ENCODE data around the gene TCP10L.
"Not testable (repeated sequence)": the region's sequence is repeated elsewhere in the genome, so short reads cannot be mapped to it uniquely, and the experiment has no call there.

The TCP10L gene

GRCh38 chr21:32562915-32563314 is 22.4 kb downstream of the TCP10L start:
- peak overlapping the region; percentile 59 for H3K9ac ChIP-seq (ENCODE audit: low read length)
- H4K91ac ChIP-seq (ENCODE audit: low read length) = no peak overlapping the region
- no peak overlapping the region for H2BK120ac ChIP-seq (ENCODE audit: low read depth, low read length)
- H3K27me3 ChIP-seq (ENCODE audit: control insufficient read depth in 1 of 2, insufficient read depth in 1 of 2, low read length in 2 of 2) = peaks cover 0 to 3% of the 10 kb centered on the region in 2 experiments
- no peak overlapping the region for H3K14ac ChIP-seq (ENCODE audit: low read length in 2 of 2)
- no peak overlapping the region for H3K4me2 ChIP-seq (ENCODE audit: low read length, poor library complexity, severe bottlenecking)
- H3K79me1 ChIP-seq (replicated peaks; ENCODE audit: low read length, poor library complexity, severe bottlenecking) = no peaks in the 10 kb centered on the region
- no peak overlapping the region for H2BK5ac ChIP-seq (ENCODE audit: low read depth, low read length, poor library complexity, severe bottlenecking)
- no peak overlapping the region for H4K8ac ChIP-seq (ENCODE audit: low read length)
- no peaks in the 10 kb centered on the region for H3K4me1 ChIP-seq (ENCODE audit: control insufficient read depth, insufficient read depth, low read depth, low read length)
- H3K4me3 ChIP-seq (ENCODE audit: insufficient read depth in 1 of 2, low read depth in 1 of 2, low read length in 2 of 2) = no peak overlapping the region
- no peak overlapping the region for H3K23ac ChIP-seq (ENCODE audit: low read length in 2 of 2)
- H3K27ac ChIP-seq (ENCODE audit: low read length, poor library complexity, severe bottlenecking) = no peak overlapping the region
- no peak overlapping the region for H3K18ac ChIP-seq (ENCODE audit: low read depth in 1 of 2, low read length in 2 of 2)
- no peak for DNase-seq
- peaks cover 8% of the 10 kb centered on the region for H3K9me3 ChIP-seq (ENCODE audit: control insufficient read depth, low read length)
- H2BK12ac ChIP-seq (ENCODE audit: low read length in 2 of 2) = no peak overlapping the region
- H2BK15ac ChIP-seq (ENCODE audit: low read depth, poor library complexity, severe bottlenecking) = no peak overlapping the region
- 83% methylated on average over 1 of the region's 2 CpGs for WGBS
- H3K36me3 ChIP-seq (ENCODE audit: control insufficient read depth in 1 of 2, insufficient read depth in 2 of 2, low read depth in 1 of 2, low read length in 2 of 2) = no peaks in the 10 kb centered on the region
- no peak overlapping the region for H3K4ac ChIP-seq (ENCODE audit: low read depth in 1 of 2, low read length in 2 of 2)
- H2AK5ac ChIP-seq (ENCODE audit: low read length, severe bottlenecking) = no peak overlapping the region
- no peak overlapping the region for H2AFZ ChIP-seq (ENCODE audit: low read depth, low read length)

GRCh38 chr21:32562426-32562825 is 22.9 kb downstream of the TCP10L start:
- Histone ChIP-seq H3K4me2 (ENCODE audit: low read length, poor library complexity, severe bottlenecking) (no peak overlapping the region), H3K23ac (ENCODE audit: low read length in 2 of 2) (no peak overlapping the region), H3K9me3 (ENCODE audit: control insufficient read depth, low read length) (peaks cover 8% of the 10 kb centered on the region), H4K8ac (ENCODE audit: low read length) (no peak overlapping the region), H3K27me3 (ENCODE audit: control insufficient read depth in 1 of 2, insufficient read depth in 1 of 2, low read length in 2 of 2) (peaks cover 0 to 3% of the 10 kb centered on the region in 2 experiments), H4K91ac (ENCODE audit: low read length) (no peak overlapping the region), H2BK15ac (ENCODE audit: low read depth, poor library complexity, severe bottlenecking) (no peak overlapping the region), H3K4me1 (ENCODE audit: control insufficient read depth, insufficient read depth, low read depth, low read length) (no peaks in the 10 kb centered on the region), H3K4ac (ENCODE audit: low read depth in 1 of 2, low read length in 2 of 2) (no peak overlapping the region), H3K18ac (ENCODE audit: low read depth in 1 of 2, low read length in 2 of 2) (no peak overlapping the region), H3K14ac (ENCODE audit: low read length in 2 of 2) (no peak overlapping the region), H3K4me3 (ENCODE audit: insufficient read depth in 1 of 2, low read depth in 1 of 2, low read length in 2 of 2) (no peak overlapping the region), H3K36me3 (ENCODE audit: control insufficient read depth in 1 of 2, insufficient read depth in 2 of 2, low read depth in 1 of 2, low read length in 2 of 2) (no peaks in the 10 kb centered on the region), H2BK120ac (ENCODE audit: low read depth, low read length) (no peak overlapping the region), H2BK5ac (ENCODE audit: low read depth, low read length, poor library complexity, severe bottlenecking) (no peak overlapping the region), H2BK12ac (ENCODE audit: low read length in 2 of 2) (no peak overlapping the region), H3K27ac (ENCODE audit: low read length, poor library complexity, severe bottlenecking) (no peak overlapping the region), H2AK5ac (ENCODE audit: low read length, severe bottlenecking) (no peak overlapping the region), H2AFZ (ENCODE audit: low read depth, low read length) (no peak overlapping the region), H3K79me1 (replicated peaks; ENCODE audit: low read length, poor library complexity, severe bottlenecking) (no peaks in the 10 kb centered on the region), H3K9ac (ENCODE audit: low read length) (peak overlapping the region; percentile 69)
- WGBS = 43% methylated on average over 4 of the region's 5 CpGs
- DNase-seq = peak; percentile 9

GRCh38 chr21:32561476-32561875 is 23.8 kb downstream of the TCP10L start:
- 14% methylated on average over 1 of the region's 1 CpG for WGBS
- H3K79me1 ChIP-seq (replicated peaks; ENCODE audit: low read length, poor library complexity, severe bottlenecking); H2AFZ ChIP-seq (ENCODE audit: low read depth, low read length); H3K4me3 ChIP-seq (ENCODE audit: insufficient read depth in 1 of 2, low read depth in 1 of 2, low read length in 2 of 2); H2BK120ac ChIP-seq (ENCODE audit: low read depth, low read length); H2AK5ac ChIP-seq (ENCODE audit: low read length, severe bottlenecking); H3K4me2 ChIP-seq (ENCODE audit: low read length, poor library complexity, severe bottlenecking); H3K27ac ChIP-seq (ENCODE audit: low read length, poor library complexity, severe bottlenecking); H3K14ac ChIP-seq (ENCODE audit: low read length in 2 of 2); H4K91ac ChIP-seq (ENCODE audit: low read length); H2BK5ac ChIP-seq (ENCODE audit: low read depth, low read length, poor library complexity, severe bottlenecking); H2BK12ac ChIP-seq (ENCODE audit: low read length in 2 of 2); H3K4ac ChIP-seq (ENCODE audit: low read depth in 1 of 2, low read length in 2 of 2); H3K18ac ChIP-seq (ENCODE audit: low read depth in 1 of 2, low read length in 2 of 2); DNase-seq; H3K9me3 ChIP-seq (ENCODE audit: control insufficient read depth, low read length); H4K8ac ChIP-seq (ENCODE audit: low read length); H3K9ac ChIP-seq (ENCODE audit: low read length); H3K27me3 ChIP-seq (ENCODE audit: control insufficient read depth in 1 of 2, insufficient read depth in 1 of 2, low read length in 2 of 2); H3K36me3 ChIP-seq (ENCODE audit: control insufficient read depth in 1 of 2, insufficient read depth in 2 of 2, low read depth in 1 of 2, low read length in 2 of 2); H3K4me1 ChIP-seq (ENCODE audit: control insufficient read depth, insufficient read depth, low read depth, low read length); H3K23ac ChIP-seq (ENCODE audit: low read length in 2 of 2); H2BK15ac ChIP-seq (ENCODE audit: low read depth, poor library complexity, severe bottlenecking): not testable (repeated sequence)

- DNase-seq = no peak
- Histone ChIP-seq H3K23ac (ENCODE audit: low read length in 2 of 2) (no peak overlapping the region), H3K4me3 (ENCODE audit: insufficient read depth in 1 of 2, low read depth in 1 of 2, low read length in 2 of 2) (no peak overlapping the region), H2BK12ac (ENCODE audit: low read length in 2 of 2) (no peak overlapping the region), H4K8ac (ENCODE audit: low read length) (no peak overlapping the region), H3K9me3 (ENCODE audit: control insufficient read depth, low read length) (peaks cover 8% of the 10 kb centered on the region), H2BK5ac (ENCODE audit: low read depth, low read length, poor library complexity, severe bottlenecking) (no peak overlapping the region), H3K14ac (ENCODE audit: low read length in 2 of 2) (no peak overlapping the region), H2BK15ac (ENCODE audit: low read depth, poor library complexity, severe bottlenecking) (no peak overlapping the region), H3K18ac (ENCODE audit: low read depth in 1 of 2, low read length in 2 of 2) (no peak overlapping the region), H3K79me1 (replicated peaks; ENCODE audit: low read length, poor library complexity, severe bottlenecking) (no peaks in the 10 kb centered on the region), H3K4me2 (ENCODE audit: low read length, poor library complexity, severe bottlenecking) (no peak overlapping the region), H3K4ac (ENCODE audit: low read depth in 1 of 2, low read length in 2 of 2) (no peak overlapping the region), H2AK5ac (ENCODE audit: low read length, severe bottlenecking) (no peak overlapping the region), H3K27ac (ENCODE audit: low read length, poor library complexity, severe bottlenecking) (no peak overlapping the region), H3K27me3 (ENCODE audit: control insufficient read depth in 1 of 2, insufficient read depth in 1 of 2, low read length in 2 of 2) (peaks cover 0 to 3% of the 10 kb centered on the region in 2 experiments), H2AFZ (ENCODE audit: low read depth, low read length) (no peak overlapping the region), H2BK120ac (ENCODE audit: low read depth, low read length) (no peak overlapping the region), H3K9ac (ENCODE audit: low read length) (peak overlapping the region; percentile 25), H3K36me3 (ENCODE audit: control insufficient read depth in 1 of 2, insufficient read depth in 2 of 2, low read depth in 1 of 2, low read length in 2 of 2) (no peaks in the 10 kb centered on the region), H3K4me1 (ENCODE audit: control insufficient read depth, insufficient read depth, low read depth, low read length) (no peaks in the 10 kb centered on the region), H4K91ac (ENCODE audit: low read length) (no peak overlapping the region)
- WGBS = 40% methylated on average over 1 of the region's 3 CpGs
These were observed 24.4 kb downstream of the TCP10L start for GRCh38 chr21:32560896-32561295.
